HG03103 (cell line): ENCODE measurements around the gene ABHD12.
"Not testable (repeated sequence)": the region's sequence is repeated elsewhere in the genome, so short reads cannot be mapped to it uniquely, and the experiment has no call there.

Experiments
- ATAC-seq: cut with Tn5 transposase; IDR thresholded peaks from one replicate; pipeline ENCODE4 v1.9.1; 2021; ENCODE audit warnings: low read depth; ENCODE audit not compliant: unreplicated experiment

Gene ABHD12

DNA sequence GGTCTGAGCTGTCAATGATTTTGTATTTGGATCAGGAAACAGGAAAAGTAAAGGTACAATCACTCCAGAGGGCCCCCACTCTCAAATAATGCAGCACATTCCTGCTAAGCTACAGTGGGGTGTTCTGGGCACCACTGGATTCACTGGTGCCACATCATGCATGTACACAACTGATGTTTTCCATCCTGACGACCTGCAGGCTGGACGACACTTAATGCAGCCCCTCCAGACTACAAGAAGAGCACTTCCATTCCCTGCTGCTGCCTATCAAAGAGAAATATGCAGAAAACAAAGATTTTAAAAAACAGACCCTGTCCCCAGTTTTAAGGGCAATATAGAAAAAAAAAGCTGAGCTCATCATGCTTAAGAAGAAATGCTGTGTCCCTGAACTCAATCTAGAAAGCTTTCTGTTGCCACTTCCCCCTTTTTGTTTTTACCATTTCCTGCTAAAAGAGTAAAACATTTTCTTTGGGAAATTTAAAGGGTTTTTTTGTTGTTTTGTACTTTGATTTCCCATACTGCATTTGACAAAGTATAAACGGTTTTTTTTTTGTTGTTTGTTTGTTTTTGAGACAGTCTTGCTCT, 35.5 kb downstream of the ABHD12 start:
- ATAC-seq: no peak

DNA sequence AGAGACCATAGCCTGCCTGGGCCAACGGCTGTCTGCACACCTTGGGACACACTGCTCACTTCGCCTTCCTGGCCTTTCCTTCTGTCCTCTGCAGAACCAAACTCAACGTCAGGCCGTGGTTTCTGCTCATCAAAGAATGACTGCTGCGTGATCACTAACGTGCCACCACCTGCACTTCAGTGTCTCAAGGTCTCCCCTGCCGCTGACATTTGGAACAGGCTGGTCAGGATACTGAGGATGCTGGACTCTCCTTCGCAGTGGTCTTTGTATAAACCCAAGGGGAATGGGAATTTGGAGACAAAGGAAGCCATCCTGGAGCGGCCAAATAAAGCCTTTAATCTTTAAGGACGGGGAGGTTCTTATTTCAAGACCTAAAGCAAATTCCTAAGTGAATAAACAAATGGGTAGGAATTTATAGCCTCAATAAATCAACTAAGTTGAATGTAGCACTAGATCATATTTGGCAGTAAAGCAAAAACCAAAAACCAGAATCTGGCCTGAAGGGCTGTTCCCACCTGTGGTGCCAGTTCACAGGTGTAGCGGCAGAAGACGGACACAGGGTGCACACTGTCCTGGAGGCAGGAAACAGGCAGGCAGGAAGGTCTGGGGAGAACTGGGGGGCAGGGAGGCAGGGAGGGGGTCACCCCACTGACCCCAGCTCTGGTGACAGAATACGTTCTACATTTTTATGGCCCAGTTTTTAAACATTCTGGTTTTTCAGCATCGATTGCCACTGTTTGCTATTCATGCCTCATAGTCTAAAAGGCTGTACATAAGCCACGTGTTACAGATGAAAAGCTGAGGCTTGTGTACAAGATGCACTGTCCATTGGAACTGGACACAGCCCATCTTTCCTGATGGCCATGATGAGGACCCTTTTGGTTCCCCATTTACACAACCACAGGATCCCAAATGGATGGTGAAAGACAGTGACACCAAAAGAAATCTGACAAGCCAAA, 36.6 kb downstream of the ABHD12 start:
- no peak for ATAC-seq

DNA sequence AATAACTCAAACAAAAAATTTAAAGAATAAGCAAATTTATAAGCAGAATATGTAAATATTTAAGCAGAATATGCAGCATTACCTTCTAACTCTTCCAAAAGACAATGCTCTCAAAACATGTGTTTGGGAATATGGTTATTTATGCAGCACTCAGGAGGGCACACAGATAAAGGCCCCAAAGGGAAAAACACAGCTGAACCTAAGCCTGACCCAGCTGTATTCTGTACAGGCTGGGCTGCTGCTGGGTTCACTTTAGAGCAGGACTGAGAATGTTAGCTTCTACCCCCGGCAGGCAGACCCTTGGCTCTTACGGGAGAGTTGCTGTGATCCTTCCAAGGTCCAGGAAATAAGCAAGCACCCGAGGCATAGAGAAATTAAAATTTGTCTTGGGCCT, 37.3 kb downstream of the ABHD12 start:
- ATAC-seq: no peak

DNA sequence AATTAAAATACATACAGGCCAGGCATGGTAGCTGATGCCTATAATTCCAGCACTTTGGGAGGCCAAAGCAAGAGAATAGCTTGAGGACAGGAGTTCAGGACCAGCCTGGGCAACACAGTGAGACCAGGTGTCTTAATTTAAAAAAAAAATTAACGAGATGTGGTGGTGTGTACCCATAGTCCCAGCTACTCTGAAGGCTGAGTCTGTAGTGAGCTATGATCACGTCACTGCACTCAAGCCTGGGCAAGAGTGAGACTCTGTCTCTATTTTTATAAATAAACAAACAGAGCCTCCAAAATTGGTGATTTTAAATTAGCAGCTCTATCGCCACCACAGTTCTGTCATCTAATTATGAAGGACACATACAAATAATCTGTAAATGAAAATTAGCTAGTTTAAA, 37.9 kb downstream of the ABHD12 start:
- ATAC-seq: no peak

DNA sequence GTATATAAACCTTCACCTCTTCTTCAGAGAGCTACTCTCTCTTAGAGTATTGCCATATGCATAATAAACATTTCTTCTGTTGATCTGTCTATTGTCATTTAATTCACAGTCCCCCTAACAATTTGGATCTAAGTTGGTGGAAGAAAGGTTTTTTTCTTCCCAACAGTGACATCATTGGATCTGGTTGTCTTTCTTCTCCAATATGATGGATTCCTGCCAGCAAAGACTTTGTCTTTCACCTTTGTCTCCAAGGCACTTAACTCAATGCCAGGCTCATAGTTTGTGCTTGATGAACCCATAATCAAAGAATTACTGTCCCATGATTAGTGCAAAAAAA, 39.6 kb downstream of the ABHD12 start:
- ATAC-seq: no peak

DNA sequence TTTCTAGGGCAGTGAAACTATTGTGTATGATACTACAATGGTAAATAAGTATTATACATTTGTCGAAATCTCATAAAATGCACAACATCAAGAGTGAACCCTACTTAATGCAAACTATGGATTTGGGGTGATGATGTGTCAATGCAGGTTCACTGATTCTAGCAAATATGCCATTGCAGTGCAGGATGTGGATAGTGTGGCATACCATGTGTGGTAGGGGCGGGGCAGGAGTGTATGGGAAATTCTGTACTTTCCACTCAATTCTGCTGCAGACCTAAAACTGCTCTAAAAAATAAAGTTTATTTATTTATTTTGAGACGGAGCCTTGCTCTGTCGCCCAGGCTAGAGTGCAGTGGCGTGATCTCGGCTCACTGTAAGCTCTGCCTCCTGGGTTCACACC, 44.3 kb downstream of the ABHD12 start:
- no peak for ATAC-seq

DNA sequence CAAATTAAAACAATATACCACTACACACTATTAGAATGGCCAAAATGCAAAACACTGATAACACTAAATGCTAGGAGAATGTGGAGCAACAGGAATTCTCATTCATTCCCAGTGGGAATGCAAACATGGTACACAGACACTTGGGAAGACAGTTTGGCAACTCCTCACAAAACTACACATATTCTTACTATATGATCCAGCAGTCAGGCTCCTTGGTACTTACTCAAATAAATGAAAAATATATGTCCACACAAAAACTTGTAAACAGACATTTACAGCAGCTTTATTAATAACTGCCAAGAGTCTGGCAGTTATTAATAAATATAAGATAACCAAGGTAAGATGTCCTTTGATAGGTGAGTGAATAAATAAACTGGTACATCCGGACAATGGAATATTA, 44.9 kb downstream of the ABHD12 start:
- ATAC-seq: no peak

DNA sequence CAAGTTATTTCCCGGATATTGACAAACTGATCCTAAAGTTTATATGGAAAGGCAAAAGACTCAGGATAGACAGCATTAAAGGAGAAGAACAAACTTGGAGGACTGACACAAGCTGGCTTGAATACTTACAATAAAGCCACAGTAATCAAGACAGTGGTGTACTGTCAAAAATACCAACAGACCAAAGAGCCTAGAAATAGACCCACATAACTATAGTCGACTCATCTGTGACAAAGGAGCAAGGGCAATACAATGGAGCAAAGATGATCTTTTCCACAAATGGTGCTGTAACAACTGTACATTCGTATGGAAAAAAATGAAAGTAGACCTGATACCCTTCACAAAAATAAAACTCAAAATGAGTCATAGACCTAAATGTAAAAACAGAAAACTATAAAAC, 46.0 kb downstream of the ABHD12 start:
- no peak for ATAC-seq

DNA sequence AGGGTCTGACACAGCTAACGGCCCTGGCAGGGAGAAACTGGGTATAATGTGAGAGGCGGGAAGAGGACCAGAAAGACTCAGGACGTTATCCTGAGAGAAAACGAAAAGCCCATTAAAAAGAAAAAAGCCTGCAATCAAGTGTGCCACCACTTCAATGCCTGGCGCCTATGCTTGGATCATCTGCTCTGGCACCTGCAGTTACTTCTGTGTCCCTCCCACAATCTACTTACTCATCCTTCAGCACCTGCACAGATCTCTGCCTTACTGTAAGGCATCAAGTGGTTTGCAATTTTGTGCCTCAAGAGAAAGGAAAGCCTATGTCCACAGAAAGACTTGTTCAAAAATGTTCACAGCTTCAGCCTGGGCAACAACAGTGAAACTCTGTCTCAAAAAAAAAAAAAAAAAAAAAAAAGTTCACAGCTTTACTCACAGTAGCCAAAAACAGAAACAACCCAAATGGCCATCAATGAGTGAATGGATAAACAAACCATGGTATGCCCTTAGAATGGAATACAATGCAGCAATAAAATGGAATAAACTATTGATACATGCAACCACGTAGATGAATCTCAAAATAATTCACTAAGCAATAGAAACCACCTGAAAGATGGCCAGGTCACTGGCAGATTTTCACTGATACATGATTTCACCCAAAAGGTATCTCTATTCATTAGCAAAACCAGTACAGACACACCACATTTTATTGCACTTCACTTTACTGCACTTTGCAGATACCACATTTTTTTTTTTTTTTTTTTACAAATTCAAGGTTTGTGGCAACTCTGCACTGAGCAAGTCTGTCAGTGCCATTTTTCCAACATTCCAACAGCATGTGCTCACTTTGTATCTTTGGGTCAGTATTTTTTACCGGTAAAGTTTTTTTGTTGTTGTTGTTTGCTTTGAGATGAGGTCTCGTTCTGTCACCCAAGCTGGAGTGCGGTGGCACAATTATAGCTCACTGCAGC, 48.6 kb downstream of the ABHD12 start:
- no peak for ATAC-seq

DNA sequence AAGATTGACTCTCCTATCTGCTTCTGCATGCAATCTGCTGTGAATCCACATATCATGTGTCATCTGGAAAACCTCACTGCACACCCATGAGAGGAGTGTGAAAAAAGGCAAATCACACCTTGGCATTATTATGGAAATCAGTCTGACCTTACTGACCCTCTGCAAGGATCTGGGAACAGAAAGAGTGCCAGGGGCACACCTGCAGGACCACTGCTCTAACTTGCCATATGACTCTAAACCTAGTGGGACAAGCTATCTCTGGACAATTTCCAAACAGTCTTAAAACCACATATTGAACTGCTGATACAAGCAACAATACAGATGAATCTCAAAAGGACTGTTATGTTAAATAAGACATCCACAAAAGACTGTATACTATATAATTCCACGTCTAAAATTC, 50.3 kb downstream of the ABHD12 start:
- no peak for ATAC-seq

DNA sequence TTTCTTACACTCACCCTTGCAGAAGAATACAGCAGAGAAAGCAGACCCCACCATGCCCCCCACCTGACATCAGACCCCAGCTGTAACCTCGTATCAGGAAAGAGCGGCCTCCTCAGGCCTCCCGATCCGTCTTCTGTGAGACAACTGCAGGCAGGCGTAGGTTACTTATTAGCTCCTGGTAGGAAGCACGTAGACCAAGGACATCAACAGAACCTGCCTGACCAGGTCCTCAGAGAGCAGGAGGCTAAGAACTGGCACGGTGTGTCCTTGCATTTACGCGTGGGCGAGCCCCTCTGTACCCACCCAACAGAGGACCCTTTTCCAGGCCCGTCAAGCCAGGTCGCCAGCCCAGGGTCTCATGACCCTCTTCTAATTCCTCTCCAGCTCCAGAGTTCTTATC, 51.0 kb downstream of the ABHD12 start:
- no peak for ATAC-seq

DNA sequence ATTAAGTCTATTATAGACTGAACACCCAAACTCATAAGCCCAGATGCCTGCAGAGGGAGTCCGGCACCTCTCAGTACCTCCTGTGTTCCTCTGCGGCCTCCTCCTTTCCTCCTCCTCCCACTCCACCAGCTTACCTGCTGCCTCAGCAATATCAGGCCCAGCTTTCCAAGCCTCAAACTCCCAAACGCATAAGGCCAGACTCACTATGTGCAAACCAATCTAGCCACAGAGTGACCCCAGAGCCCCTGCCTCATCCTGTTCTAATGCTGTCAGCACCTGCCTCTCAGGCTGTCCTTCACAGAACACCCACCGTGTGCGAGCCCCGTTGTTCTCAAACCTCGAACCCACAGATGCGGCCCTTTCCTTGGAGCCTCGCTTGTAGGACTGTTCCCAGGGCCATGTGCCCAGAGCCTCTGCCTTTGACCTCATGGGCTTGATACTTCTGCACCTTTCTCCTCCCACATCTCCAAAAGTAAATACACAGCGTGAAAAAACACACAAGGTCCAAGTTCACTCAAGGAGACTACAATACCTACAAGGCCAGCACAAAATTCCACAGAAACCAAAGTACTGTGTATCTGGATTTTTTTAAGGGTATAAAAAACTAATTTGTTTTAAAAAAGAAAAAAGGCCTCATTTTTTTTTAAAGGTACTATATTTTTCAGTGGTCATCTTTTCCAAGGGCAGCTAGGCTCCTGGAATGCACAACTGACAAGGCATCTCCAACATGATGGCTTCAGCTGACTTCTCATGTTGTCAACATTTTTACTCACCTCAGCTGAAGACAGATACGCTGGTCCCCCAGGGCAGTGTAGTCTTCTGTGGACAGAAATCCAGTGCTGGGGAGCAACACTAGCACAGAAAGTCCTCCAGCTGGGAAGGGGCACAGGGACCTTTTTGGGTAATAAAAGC, 52.3 kb downstream of the ABHD12 start:
- no peak for ATAC-seq

DNA sequence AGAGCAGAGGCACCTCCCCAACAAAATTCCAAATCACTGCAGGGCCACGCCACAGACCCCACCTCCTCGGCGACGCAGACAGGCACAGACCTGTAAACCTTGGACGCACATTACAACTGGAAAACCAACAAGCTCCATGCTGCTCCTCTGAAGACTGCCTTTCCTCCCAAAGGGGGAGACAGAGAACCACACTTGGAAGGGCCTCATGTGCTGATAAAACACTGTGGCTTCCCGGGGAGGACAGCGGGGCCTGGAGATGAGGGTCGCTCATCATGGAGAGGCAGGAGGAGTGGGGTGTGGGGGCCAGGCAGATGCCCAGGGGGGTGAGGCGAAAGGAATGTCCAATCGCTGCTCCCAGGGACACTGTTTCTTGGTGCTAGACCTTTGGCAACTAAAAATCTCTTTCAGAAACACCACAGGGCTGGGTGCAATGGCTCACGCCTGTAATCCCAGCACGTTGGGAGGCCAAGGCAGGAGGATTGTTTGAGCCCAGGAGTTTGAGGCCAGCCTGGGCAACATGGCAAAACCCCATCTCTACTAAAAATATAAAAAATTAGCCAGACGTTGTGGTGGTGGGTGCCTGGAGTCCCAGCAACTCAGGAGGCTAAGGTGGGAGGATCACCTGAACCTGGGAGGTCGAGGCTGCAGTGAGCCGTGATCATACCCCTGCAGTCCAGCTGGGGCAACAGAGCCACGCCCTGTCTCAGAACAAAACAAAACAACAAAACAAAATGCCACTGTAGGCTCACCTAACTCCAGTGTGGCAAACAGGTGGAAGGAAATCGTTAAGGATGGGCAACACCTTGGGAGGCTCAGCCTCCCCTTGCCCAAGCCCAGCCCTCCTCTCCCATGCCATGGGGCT, 53.8 kb downstream of the ABHD12 start:
- ATAC-seq: no peak

DNA sequence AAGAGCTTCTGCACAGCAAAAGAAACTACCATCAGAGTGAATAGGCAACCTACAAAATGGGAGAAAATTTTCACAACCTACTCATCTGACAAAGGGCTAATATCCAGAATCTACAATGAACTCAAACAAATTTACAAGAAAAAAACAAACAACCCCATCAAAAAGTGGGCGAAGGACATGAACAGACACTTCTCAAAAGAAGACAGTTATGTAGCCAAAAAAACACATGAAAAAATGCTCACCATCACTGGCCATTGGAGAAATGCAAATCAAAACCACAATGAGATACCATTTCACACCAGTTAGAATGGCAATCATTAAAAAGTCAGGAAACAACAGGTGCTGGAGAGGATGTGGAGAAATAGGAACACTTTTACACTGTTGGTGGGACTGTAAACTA, 55.7 kb downstream of the ABHD12 start:
- not testable (repeated sequence) for ATAC-seq

DNA sequence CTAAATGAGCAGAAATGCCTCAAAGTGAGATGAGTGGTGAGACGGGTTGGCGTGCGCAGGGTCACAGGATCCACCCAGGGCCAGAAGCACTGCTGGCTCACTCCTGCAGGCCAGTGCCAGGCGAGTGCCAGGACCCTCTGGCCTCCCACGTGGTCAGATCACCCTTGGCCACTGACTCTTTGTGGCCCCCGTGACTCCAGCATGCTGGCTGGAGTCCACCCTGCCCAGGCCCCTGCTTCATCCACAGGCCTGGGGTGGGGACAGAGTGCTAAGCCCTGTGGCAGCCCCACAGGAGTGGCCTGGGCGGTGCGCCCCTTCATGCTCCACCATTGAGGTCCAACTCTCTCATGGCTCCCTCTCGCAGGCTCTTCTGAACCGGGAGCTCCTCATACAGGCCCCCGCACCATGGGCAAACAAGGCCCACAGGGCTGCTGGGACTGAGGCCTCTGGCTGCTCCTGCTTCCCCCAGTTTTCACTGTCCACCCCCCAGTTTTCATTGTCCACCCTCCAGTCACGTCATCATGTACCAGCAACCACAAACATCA, 61.6 kb downstream of the ABHD12 start:
- no peak for ATAC-seq

DNA sequence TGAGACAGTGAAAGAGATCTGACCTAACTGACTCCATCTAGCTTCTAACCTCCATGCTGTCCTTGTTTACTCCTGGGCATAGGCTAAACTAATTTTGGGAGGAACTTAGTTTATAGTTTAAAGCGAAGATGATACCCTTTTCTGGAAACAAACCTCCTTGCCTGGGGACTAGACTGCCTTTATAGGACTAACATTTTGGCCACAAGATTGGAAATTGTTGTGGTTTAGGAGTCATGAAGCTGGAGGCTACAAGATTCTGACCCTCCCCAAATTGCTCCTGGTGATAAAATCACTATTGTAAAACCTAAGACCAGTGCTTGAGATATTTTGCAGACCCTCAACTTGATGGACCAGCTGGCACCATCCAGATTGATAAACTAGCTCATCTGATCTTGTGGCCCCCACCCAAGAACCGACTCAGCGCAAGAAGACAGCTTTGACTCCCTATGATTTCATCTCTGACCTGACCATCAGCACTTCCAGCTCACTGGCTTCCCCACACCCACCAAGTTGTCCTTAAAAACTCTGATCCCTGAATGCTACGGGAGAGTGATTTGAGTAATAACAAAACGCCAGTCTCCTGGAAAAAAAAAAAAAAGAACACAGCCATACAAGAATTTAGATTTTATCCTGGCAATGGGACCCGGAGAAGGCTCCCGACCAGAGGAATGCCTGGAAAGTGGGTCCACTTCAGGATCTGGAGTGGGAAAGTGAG, 63.0 kb downstream of the ABHD12 start:
- ATAC-seq: no peak

DNA sequence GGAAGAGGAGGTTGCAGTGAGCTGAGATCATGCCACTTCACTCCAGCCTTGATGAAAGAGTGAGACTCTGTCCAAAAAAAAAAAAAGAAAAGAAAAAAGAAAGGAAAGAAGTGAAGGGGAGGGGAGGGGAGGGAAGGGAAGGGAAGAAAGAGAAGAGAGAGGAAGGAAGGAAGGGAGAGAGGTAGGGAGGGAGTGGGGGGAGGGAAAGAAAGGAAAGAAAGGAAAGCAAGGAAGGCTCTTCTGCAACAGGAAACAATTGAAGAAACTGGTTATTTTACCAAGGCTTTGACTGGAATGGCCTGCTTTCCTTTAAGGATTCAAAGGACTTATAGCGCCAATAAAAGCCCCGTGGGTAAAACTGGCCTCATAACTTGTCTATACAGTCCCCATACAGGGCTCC, 64.6 kb downstream of the ABHD12 start:
- ATAC-seq: no peak

DNA sequence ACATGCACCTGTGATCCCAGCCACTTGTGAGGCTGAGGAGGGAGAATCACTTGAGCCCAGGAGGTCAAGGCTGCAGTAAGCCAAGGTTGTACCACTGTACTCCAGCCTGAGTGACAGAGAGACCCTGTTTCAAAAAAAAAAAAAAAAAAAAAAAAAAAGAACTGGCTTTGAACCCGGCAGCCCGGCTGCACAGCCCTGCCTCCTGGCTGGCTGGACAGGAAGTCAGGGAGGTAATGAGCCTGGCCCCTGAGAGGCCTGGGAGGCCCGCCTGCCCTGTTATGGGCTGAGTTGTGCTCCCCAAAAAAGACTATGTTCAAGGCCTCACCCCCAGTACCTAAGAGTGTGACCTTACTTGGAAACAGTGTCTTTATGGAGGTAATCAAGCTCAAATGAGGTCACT, 65.6 kb downstream of the ABHD12 start:
- ATAC-seq: no peak
